ENCODE results near the gene POLD3.
"Not testable (repeated sequence)": the region's sequence is repeated elsewhere in the genome, so short reads cannot be mapped to it uniquely, and the experiment has no call there.

POLD3 gene

GRCh38 chr11:74583024-74583624, 9.3 kb upstream of the POLD3 start:
- DNase-seq (ENCODE audit: low spot score): no peak

- not testable (repeated sequence) for DNase-seq (ENCODE audit: low spot score)
Observed at GRCh38 chr11:74590492-74590891, 1.9 kb upstream of the POLD3 start.

GRCh38 chr11:74592063-74592440, 330 bp upstream of the POLD3 start:
- DNase-seq (ENCODE audit: low spot score): no peak

- no peak for DNase-seq (ENCODE audit: low spot score)
Observed at GRCh38 chr11:74593463-74593862, 1.1 kb downstream of the POLD3 start.

GRCh38 chr11:74602637-74603556, 10.5 kb downstream of the POLD3 start:
- no peak for DNase-seq (ENCODE audit: low spot score)

- DNase-seq (ENCODE audit: low spot score): no peak
Observed at GRCh38 chr11:74603845-74604244, 11.5 kb downstream of the POLD3 start.

- DNase-seq (ENCODE audit: low spot score): no peak
Observed at GRCh38 chr11:74604311-74604710, 11.9 kb downstream of the POLD3 start.

GRCh38 chr11:74605403-74605802, 13.0 kb downstream of the POLD3 start:
- DNase-seq (ENCODE audit: low spot score): no peak

GRCh38 chr11:74608431-74608830, 16.0 kb downstream of the POLD3 start:
- no peak for DNase-seq (ENCODE audit: low spot score)

- peak; percentile 16 for DNase-seq (ENCODE audit: low spot score)
Observed at GRCh38 chr11:74611369-74611861, 19.0 kb downstream of the POLD3 start.

- DNase-seq (ENCODE audit: low spot score): no peak
Observed at GRCh38 chr11:74612877-74613276, 20.5 kb downstream of the POLD3 start.

GRCh38 chr11:74615311-74615710, 22.9 kb downstream of the POLD3 start:
- DNase-seq (ENCODE audit: low spot score): no peak

GRCh38 chr11:74615988-74616387, 23.6 kb downstream of the POLD3 start:
- DNase-seq (ENCODE audit: low spot score): no peak

GRCh38 chr11:74620531-74620930, 28.1 kb downstream of the POLD3 start:
- no peak for DNase-seq (ENCODE audit: low spot score)

GRCh38 chr11:74626130-74626529, 33.7 kb downstream of the POLD3 start:
- no peak for DNase-seq (ENCODE audit: low spot score)

GRCh38 chr11:74626604-74627003, 34.2 kb downstream of the POLD3 start:
- DNase-seq (ENCODE audit: low spot score): no peak

- no peak for DNase-seq (ENCODE audit: low spot score)
Observed at GRCh38 chr11:74627381-74627780, 35.0 kb downstream of the POLD3 start.

- DNase-seq (ENCODE audit: low spot score): no peak
Observed at GRCh38 chr11:74630043-74630442, 37.7 kb downstream of the POLD3 start.

- no peak for DNase-seq (ENCODE audit: low spot score)
Observed at GRCh38 chr11:74633406-74634393, 41.3 kb downstream of the POLD3 start.

GRCh38 chr11:74634537-74634936, 42.2 kb downstream of the POLD3 start:
- DNase-seq (ENCODE audit: low spot score): peak; percentile 60

GRCh38 chr11:74636630-74637184, 44.3 kb downstream of the POLD3 start:
- DNase-seq (ENCODE audit: low spot score): no peak

GRCh38 chr11:74637700-74638099, 45.3 kb downstream of the POLD3 start:
- no peak for DNase-seq (ENCODE audit: low spot score)

All from cerebellar cortex (tissue), 1 donor.